ENCODE measurements around the gene SLIT3.

GRCh38 chr5:168897387-168898122 lies 403.4 kb downstream of the SLIT3 start:
- TF ChIP-seq CTCF (IDR thresholded peaks at IDR 0.05) (no peak), POLR2A (IDR thresholded peaks at IDR 0.05) (no peak)
